NCI-H2107 (cell line): ENCODE results near the gene TAF11L2.
"Not testable (repeated sequence)": the region's sequence is repeated elsewhere in the genome, so short reads cannot be mapped to it uniquely, and the experiment has no call there.

Source experiments
- DNase-seq: peaks from one replicate; lab custom pipeline; 2025; lab: John Stamatoyannopoulos, UW

Gene TAF11L2

DNA sequence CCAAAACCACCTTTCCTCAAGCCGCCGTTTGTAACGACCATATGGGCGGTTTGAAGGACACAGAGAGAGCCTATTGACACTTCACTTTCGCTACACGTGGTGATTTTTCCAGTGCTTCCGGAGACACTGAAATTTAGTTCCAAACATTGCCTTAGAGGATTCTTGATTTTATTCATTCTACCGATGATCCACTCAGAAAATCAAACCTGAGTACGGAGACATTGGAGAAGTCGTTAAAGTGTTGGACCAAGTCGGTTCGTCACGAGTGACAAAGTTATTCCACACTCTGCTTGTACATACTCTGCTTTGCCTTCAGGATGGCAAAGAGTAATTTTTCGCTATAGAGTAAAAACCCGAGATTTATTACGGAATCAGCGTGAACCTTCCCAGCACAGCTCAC lies 28.5 kb downstream of the TAF11L2 start:
- not testable (repeated sequence) for DNase-seq

DNA sequence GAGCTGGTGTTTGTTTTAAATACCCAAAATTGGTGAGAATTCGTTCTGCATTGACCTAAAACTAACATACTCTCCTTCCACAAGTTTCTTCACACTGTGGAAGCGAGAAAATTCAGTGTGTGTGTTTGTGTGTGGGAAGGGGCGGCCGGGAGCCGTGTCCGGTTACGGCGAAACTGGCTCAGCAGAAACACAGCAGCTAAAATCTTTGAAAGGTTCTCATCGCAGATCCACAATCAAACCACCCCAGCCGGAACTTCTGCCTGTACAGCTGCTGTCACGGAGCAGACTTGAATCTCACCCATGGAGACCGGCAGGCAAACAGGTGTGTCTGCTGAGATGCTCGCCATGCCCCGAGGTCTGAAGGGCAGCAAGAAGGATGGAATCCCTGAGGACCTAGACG lies 30.3 kb downstream of the TAF11L2 start, which contains the start of gene TAF11L6:
Gene TAF11L6, plus strand, starts transcription at position 301 of the 400 bp plus-strand sequence.
- not testable (repeated sequence) for DNase-seq
